ENCODE measurements around the gene TVP23C.

The TVP23C gene

DNA sequence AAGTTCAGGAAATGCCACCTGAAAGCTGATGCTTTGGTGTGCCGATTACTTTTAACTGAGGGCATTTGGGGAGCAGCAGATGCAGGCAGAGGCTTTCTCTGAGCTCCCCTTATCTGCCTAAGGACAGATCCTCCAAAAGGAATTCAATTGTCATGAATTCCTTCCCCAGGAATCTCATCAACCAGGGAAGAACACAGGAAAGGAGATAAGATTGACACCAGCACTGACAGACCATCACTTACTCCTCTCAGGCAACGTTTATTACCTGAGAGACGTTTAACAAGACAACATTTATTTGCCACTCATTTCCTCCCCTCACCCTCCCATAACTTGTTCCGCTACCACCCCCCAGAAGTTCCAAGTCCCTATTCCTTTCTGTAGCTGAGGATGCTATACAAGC, 78.2 kb downstream of the TVP23C start:
- H3K4me1 ChIP-seq (ENCODE audit: insufficient read depth, low read length): peaks cover 8% of the 10 kb centered on the region
- no peaks in the 10 kb centered on the region for H3K9me3 ChIP-seq (ENCODE audit: insufficient read depth, low read depth, low read length)
- H3K9ac ChIP-seq (ENCODE audit: low read depth, low read length): no peak overlapping the region
- no peak overlapping the region for H3K27ac ChIP-seq (ENCODE audit: low read length)
- H3K36me3 ChIP-seq (ENCODE audit: insufficient read depth, low read depth, low read length): peaks cover 19% of the 10 kb centered on the region
- no peak overlapping the region for H3K4me3 ChIP-seq (ENCODE audit: low read length)
- no peaks in the 10 kb centered on the region for H3K27me3 ChIP-seq (ENCODE audit: insufficient read depth, low read length)

DNA sequence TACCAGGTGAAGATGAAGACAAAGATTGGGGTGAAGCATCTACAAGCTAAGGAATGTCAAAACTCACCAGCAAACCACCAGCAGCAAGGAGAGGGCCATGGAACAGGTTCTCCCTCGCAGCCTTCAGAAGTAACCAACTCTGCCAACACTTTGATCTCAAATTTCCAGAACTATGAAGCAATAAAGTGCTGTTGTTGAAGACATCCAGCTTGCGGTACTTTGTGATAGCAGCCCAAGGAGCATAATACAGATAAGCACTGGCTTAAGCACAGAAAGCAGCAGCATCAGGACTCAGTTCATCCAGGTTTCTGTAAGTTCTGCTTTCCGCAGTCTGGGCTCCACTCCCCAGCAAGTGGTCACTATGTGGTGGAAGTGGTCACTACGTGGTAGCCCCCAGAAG, 79.9 kb downstream of the TVP23C start:
- Histone ChIP-seq H3K36me3 (ENCODE audit: insufficient read depth, low read depth, low read length) (peaks cover 19% of the 10 kb centered on the region), H3K9me3 (ENCODE audit: insufficient read depth, low read depth, low read length) (no peaks in the 10 kb centered on the region), H3K27me3 (ENCODE audit: insufficient read depth, low read length) (no peaks in the 10 kb centered on the region), H3K27ac (ENCODE audit: low read length) (no peak overlapping the region), H3K4me1 (ENCODE audit: insufficient read depth, low read length) (peaks cover 8% of the 10 kb centered on the region), H3K4me3 (ENCODE audit: low read length) (no peak overlapping the region), H3K9ac (ENCODE audit: low read depth, low read length) (no peak overlapping the region)

DNA sequence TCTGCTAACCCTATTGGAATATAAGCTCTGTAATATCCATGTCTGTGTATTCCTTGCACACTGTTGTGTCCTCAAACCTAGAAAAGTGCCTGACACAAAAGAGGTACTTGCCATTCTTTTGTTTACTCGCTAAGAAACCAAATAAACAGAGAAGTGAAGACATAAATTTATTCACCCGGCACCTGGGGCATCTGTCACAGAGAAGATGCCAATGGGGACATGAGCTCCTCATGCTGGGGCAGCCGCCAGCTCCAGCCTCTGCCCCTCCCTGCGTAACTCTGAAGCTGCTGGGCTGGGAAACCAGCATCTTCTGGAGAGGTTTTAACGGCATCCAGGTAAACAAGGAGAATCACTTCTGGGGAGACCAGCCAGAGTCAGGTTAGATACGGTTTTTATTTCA, 80.8 kb downstream of the TVP23C start:
- H3K27me3 ChIP-seq (ENCODE audit: insufficient read depth, low read length): no peaks in the 10 kb centered on the region
- H3K27ac ChIP-seq (ENCODE audit: low read length): no peak overlapping the region

DNA sequence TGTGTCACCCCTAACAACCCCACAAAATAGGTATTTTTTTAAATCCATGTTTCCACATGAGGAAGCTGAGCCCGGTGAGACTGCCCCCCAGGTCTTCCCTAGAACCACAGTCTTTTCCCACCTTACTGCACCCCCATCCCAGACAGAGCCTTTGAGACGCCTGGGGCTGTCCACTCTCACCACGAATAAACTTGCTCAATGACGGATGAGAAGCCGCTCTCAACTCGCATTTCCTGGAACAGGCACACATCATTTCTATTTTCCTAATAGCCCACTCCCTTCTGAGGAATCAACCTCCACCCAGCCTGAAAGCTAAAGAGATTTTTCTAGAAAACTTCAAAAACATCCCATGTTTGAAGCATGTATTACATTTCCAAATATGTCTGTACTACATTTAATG, 81.8 kb downstream of the TVP23C start:
- H3K27ac ChIP-seq (ENCODE audit: low read length): no peak overlapping the region
- no peak overlapping the region for H3K9ac ChIP-seq (ENCODE audit: low read depth, low read length)
- H3K4me1 ChIP-seq (ENCODE audit: insufficient read depth, low read length): peaks cover 8% of the 10 kb centered on the region
- H3K36me3 ChIP-seq (ENCODE audit: insufficient read depth, low read depth, low read length): peaks cover 11% of the 10 kb centered on the region
- no peaks in the 10 kb centered on the region for H3K27me3 ChIP-seq (ENCODE audit: insufficient read depth, low read length)
- H3K9me3 ChIP-seq (ENCODE audit: insufficient read depth, low read depth, low read length): no peaks in the 10 kb centered on the region
- H3K4me3 ChIP-seq (ENCODE audit: low read length): no peak overlapping the region

More for the DNA sequence above, 80.8 kb downstream of the TVP23C start:
- Histone ChIP-seq H3K9ac (ENCODE audit: low read depth, low read length) (no peak overlapping the region), H3K9me3 (ENCODE audit: insufficient read depth, low read depth, low read length) (no peaks in the 10 kb centered on the region), H3K36me3 (ENCODE audit: insufficient read depth, low read depth, low read length) (peaks cover 11% of the 10 kb centered on the region), H3K4me1 (ENCODE audit: insufficient read depth, low read length) (peaks cover 8% of the 10 kb centered on the region), H3K4me3 (ENCODE audit: low read length) (no peak overlapping the region)

DNA sequence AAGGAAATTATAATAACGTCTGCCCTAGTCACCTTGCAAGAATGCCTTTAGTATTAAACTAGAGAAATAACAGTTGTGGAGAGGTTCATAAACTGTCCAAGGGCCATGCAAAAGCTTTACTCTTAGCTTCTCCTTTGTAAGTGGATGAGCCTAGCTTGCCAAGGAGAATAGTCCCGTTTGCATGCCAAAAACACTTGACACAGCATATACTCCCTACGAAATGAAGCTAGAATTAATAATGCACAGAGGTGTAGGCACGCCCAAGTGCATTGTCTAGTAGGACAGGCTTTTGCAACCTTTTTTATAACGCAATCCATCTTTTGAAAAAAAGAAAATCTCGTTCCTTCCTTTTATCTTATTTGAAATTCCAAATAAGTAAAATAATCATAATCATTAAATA, 83.1 kb downstream of the TVP23C start:
- Histone ChIP-seq H3K36me3 (ENCODE audit: insufficient read depth, low read depth, low read length) (peaks cover 11% of the 10 kb centered on the region), H3K9me3 (ENCODE audit: insufficient read depth, low read depth, low read length) (no peaks in the 10 kb centered on the region), H3K4me3 (ENCODE audit: low read length) (no peak overlapping the region), H3K27ac (ENCODE audit: low read length) (no peak overlapping the region), H3K4me1 (ENCODE audit: insufficient read depth, low read length) (peaks cover 8% of the 10 kb centered on the region), H3K27me3 (ENCODE audit: insufficient read depth, low read length) (no peaks in the 10 kb centered on the region), H3K9ac (ENCODE audit: low read depth, low read length) (no peak overlapping the region)

DNA sequence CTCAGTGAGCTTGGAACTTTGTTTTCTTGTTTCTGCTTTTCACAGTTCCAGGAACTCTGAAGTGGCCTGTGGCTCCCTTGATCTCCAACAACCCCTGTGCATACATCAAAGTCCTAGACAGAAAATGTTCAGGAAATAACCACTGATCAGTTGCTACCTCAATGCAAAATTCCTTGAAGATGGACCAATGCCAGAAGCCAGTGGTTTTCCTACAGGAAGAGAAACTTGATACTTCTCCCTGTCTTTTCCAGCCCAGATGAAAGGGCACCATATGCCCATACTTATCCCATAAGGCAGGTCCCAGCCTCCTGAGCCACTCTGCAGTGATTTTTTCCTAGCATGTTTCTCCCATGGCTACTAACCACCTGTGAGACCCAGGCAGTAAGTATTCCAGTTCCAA, 83.6 kb downstream of the TVP23C start:
- H3K4me1 ChIP-seq (ENCODE audit: insufficient read depth, low read length): peaks cover 3% of the 10 kb centered on the region
- no peaks in the 10 kb centered on the region for H3K27me3 ChIP-seq (ENCODE audit: insufficient read depth, low read length)
- no peak overlapping the region for H3K4me3 ChIP-seq (ENCODE audit: low read length)
- H3K36me3 ChIP-seq (ENCODE audit: insufficient read depth, low read depth, low read length): peaks cover 11% of the 10 kb centered on the region
- no peak overlapping the region for H3K9ac ChIP-seq (ENCODE audit: low read depth, low read length)
- H3K27ac ChIP-seq (ENCODE audit: low read length): no peak overlapping the region
- H3K9me3 ChIP-seq (ENCODE audit: insufficient read depth, low read depth, low read length): no peaks in the 10 kb centered on the region

DNA sequence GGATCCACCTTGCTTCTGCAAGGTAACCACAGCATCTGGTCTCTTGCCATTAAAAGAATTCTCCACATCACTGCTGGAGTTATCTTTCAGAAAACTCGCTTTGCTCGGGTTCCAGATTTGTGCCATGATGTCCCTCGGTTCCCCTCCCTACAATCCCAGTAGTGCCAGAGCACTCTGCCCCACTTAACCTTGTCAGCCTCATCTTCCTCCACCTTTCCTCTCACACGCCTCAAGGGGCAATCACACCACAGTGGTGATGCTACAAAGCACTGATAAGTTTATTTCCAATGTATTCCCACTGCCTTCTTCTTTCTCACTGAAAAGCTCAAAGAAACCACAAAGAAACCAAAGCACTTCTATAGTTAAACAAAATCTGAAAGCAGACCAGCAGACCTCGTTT, 84.4 kb downstream of the TVP23C start:
- no peak overlapping the region for H3K4me3 ChIP-seq (ENCODE audit: low read length)
- H3K27me3 ChIP-seq (ENCODE audit: insufficient read depth, low read length): no peaks in the 10 kb centered on the region
- no peak overlapping the region for H3K9ac ChIP-seq (ENCODE audit: low read depth, low read length)
- no peak overlapping the region for H3K27ac ChIP-seq (ENCODE audit: low read length)
- H3K9me3 ChIP-seq (ENCODE audit: insufficient read depth, low read depth, low read length): no peaks in the 10 kb centered on the region
- no peaks in the 10 kb centered on the region; the same call in 1 of the 2 replicates for H3K4me1 ChIP-seq (ENCODE audit: insufficient read depth, low read length)
- peaks cover 17% of the 10 kb centered on the region for H3K36me3 ChIP-seq (ENCODE audit: insufficient read depth, low read depth, low read length)

DNA sequence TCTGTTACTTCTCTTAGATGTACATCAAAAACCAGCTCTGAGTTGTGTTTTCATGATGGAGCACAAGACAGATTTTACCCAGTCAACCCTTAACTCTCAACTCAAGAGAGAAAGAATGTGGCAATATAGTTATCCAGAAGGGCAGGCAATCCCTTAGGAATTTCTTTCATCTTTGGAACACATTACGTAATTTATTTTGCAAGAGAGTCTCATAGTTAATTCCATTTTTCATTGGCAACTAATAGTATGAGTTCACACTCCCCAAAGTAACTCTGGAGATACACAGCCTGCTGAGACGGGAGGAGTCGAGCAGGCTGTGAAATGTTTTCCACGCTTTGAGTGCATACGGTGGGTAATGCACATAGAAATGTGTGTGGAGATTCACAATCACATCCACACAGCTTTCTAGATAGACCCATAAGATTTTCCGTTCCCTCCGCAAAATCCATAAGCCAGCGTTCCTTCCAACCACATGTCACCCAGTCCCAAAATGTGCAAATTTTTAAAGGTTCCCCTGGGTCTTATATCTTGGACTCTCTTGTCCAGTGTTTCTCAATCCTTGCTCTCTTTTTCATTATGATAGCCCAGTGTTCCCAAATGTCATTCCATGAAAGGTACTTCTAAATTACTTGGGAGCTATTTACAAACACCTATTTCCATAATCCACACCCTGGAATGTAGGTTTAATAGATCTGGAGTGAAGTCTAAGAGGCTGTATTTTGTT, 87.5 kb downstream of the TVP23C start:
- Histone ChIP-seq H3K27me3 (ENCODE audit: insufficient read depth, low read length) (no peaks in the 10 kb centered on the region), H3K9ac (ENCODE audit: low read depth, low read length) (no peak overlapping the region), H3K27ac (ENCODE audit: low read length) (no peak overlapping the region), H3K4me1 (ENCODE audit: insufficient read depth, low read length) (peaks cover 5% of the 10 kb centered on the region; the same call in 1 of the 2 replicates), H3K9me3 (ENCODE audit: insufficient read depth, low read depth, low read length) (no peaks in the 10 kb centered on the region), H3K36me3 (ENCODE audit: insufficient read depth, low read depth, low read length) (peaks cover 5% of the 10 kb centered on the region; the same call in 1 of the 2 replicates), H3K4me3 (ENCODE audit: low read length) (no peak overlapping the region)

DNA sequence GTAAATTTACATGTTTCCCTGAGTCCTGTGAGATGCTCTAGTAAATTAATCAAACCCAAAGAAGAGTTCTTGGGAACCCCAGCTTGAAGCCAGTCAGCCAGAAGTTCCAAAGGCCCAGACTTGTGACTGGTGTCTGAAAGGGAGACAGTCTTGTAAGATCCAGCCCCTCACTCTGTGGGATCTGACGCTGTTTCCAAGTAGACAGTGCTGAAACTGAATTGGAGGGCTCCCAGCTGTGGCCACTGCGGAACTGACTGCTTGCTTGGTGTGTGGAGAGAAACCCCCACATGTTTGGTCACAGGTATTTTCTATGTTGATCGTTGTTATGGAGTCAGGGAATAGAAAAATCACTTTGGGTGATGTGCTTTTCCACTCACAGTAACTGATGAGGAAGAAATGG, 90.4 kb downstream of the TVP23C start:
- Histone ChIP-seq H3K4me3 (ENCODE audit: low read length) (no peak overlapping the region), H3K9ac (ENCODE audit: low read depth, low read length) (no peak overlapping the region), H3K36me3 (ENCODE audit: insufficient read depth, low read depth, low read length) (peaks cover 5% of the 10 kb centered on the region; the same call in 1 of the 2 replicates), H3K27ac (ENCODE audit: low read length) (no peak overlapping the region), H3K4me1 (ENCODE audit: insufficient read depth, low read length) (peaks cover 5% of the 10 kb centered on the region; the same call in 1 of the 2 replicates), H3K9me3 (ENCODE audit: insufficient read depth, low read depth, low read length) (no peaks in the 10 kb centered on the region), H3K27me3 (ENCODE audit: insufficient read depth, low read length) (no peaks in the 10 kb centered on the region)

DNA sequence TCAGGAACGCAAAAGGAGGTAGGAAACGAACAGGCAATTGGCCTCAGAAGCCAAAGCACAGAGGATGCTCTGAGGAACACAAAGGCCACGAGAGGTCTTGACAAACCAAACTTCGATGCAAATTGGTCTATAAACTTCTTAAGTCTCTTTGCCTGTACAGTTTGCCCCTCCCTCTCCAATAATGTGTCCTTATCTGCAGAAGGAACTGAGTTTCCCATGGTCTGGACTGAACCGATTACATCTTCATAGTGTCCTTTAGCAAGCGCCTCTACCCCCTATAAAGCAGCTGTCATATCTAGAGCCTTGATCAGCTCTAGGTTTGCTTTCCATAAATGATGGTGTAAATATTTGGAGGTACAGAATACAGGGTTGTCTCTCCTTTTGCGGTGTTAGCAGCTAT, 92.7 kb downstream of the TVP23C start:
- H3K4me3 ChIP-seq (ENCODE audit: low read length): no peak overlapping the region
- H3K27ac ChIP-seq (ENCODE audit: low read length): no peak overlapping the region
- no peaks in the 10 kb centered on the region for H3K9me3 ChIP-seq (ENCODE audit: insufficient read depth, low read depth, low read length)
- H3K27me3 ChIP-seq (ENCODE audit: insufficient read depth, low read length): no peaks in the 10 kb centered on the region
- no peak overlapping the region for H3K9ac ChIP-seq (ENCODE audit: low read depth, low read length)
- H3K4me1 ChIP-seq (ENCODE audit: insufficient read depth, low read length): peaks cover 5% of the 10 kb centered on the region; the same call in 1 of the 2 replicates
- H3K36me3 ChIP-seq (ENCODE audit: insufficient read depth, low read depth, low read length): peaks cover 5% of the 10 kb centered on the region; the same call in 1 of the 2 replicates

DNA sequence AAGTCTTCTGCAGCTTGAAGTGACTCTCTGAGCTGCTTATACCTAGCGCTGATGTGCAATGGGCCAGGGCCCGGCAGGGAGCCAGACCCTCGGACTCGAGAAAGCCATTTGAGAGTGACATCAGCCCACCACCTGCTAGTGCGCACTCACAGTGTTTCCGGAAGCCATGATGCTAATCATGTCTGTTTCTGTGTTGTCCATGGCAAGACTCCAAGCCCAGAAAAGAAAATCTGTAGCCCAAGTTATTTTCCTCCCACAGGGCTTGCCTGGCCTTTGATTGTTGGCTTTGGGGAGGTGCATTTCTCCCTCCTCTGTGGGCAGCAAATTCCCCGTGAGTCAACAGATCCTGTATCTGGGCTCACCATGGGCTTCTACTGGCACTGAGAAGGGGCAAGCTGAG, 94.0 kb downstream of the TVP23C start:
- Histone ChIP-seq H3K4me1 (ENCODE audit: insufficient read depth, low read length) (peaks cover 5% of the 10 kb centered on the region; the same call in 1 of the 2 replicates), H3K27me3 (ENCODE audit: insufficient read depth, low read length) (no peaks in the 10 kb centered on the region), H3K27ac (ENCODE audit: low read length) (no peak overlapping the region), H3K9ac (ENCODE audit: low read depth, low read length) (no peak overlapping the region), H3K4me3 (ENCODE audit: low read length) (no peak overlapping the region), H3K9me3 (ENCODE audit: insufficient read depth, low read depth, low read length) (no peaks in the 10 kb centered on the region), H3K36me3 (ENCODE audit: insufficient read depth, low read depth, low read length) (peaks cover 2% of the 10 kb centered on the region; the same call in 1 of the 2 replicates)

DNA sequence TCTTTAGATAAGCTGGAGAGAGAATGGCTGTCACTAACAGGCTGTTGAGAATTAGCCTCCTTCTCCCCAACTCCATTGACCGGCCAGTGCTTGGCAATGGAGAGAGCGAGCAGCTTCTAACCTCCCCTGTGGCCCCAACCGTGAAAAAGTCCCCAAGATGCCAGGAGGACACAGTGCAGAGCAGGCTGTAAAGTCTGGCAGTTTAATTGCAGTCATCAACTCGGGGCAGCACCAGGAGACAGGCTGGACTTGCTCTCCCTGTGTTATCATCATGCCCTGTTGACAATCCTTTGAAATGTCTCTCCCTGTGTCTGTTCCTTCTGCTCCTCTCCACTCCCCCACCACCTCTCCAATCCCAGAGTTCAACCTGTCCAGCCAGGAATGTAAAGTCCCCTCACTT, 95.2 kb downstream of the TVP23C start:
- Histone ChIP-seq H3K4me3 (ENCODE audit: low read length) (no peak overlapping the region), H3K36me3 (ENCODE audit: insufficient read depth, low read depth, low read length) (no peaks in the 10 kb centered on the region), H3K4me1 (ENCODE audit: insufficient read depth, low read length) (peaks cover 5% of the 10 kb centered on the region; the same call in 1 of the 2 replicates), H3K27ac (ENCODE audit: low read length) (no peak overlapping the region), H3K9me3 (ENCODE audit: insufficient read depth, low read depth, low read length) (no peaks in the 10 kb centered on the region), H3K9ac (ENCODE audit: low read depth, low read length) (no peak overlapping the region), H3K27me3 (ENCODE audit: insufficient read depth, low read length) (no peaks in the 10 kb centered on the region)

Data from iPS-20b (cell line).